Smooth muscle cell (in vitro differentiated cells): ENCODE results near the gene CTNS. TPM values are rescaled to one million over a fixed set of nuclear protein-coding genes. Genes with fewer than 3 reads are reported as not detected.

ENCODE experiments used
- DNase-seq: peaks from one replicate; lab custom pipeline; 2025; ENCODE audit not compliant: unreplicated experiment; lab: John Stamatoyannopoulos, UW
- H2AFZ ChIP-seq: fragments of 200-600 bp; sonication (generic); 2 replicates; pipeline ENCODE4 v1.6.0; 2016; ENCODE audit warnings: antibody characterized with exemption, low read depth, mild to moderate bottlenecking
- H3F3A ChIP-seq: fragments of 200-600 bp; sonication (generic); 2 replicates; pipeline ENCODE4 v1.6.0; 2017; ENCODE audit warnings: antibody characterized with exemption, low read depth
- H3K27ac ChIP-seq: fragments of 200-600 bp; sonication (generic); 2 replicates; pipeline ENCODE4 v1.5.1; 2016; ENCODE audit warnings: low read depth, mild to moderate bottlenecking
- H3K27me3 ChIP-seq: fragments of 200-600 bp; sonication (generic); 2 replicates; pipeline ENCODE4 v1.6.1; 2016; ENCODE audit warnings: low read depth, mild to moderate bottlenecking
- H3K36me3 ChIP-seq: fragments of 200-600 bp; sonication (generic); 2 replicates; pipeline ENCODE4 v1.5.1; 2016; ENCODE audit warnings: low read depth
- H3K4me1 ChIP-seq: fragments of 200-600 bp; sonication (generic); 2 replicates; pipeline ENCODE4 v1.5.1; 2016; ENCODE audit warnings: low read depth
- H3K4me2 ChIP-seq: fragments of 200-600 bp; sonication (generic); 2 replicates; pipeline ENCODE4 v1.6.0; 2016; ENCODE audit warnings: mild to moderate bottlenecking
- H3K4me3 ChIP-seq: fragments of 200-600 bp; sonication (generic); 2 replicates; pipeline ENCODE4 v1.5.1; 2016; ENCODE audit warnings: mild to moderate bottlenecking
- H3K79me2 ChIP-seq: fragments of 200-600 bp; sonication (generic); 2 replicates; pipeline ENCODE4 v1.6.0; 2016; ENCODE audit warnings: low read depth, mild to moderate bottlenecking
- H3K9ac ChIP-seq: fragments of 200-600 bp; sonication (generic); 2 replicates; pipeline ENCODE4 v1.6.0; 2016; ENCODE audit warnings: low read depth
- H3K9me3 ChIP-seq: fragments of 200-600 bp; sonication (generic); replicated peaks from 2 replicates; pipeline ENCODE4 v1.5.1; 2016; ENCODE audit warnings: low read depth
- H4K20me1 ChIP-seq: fragments of 200-600 bp; sonication (generic); 2 replicates; pipeline ENCODE4 v1.6.0; 2016; ENCODE audit warnings: low read depth
- WGBS: methylation state at CpG from one replicate; pipeline ENCODE4 v1.1.7; 2016; ENCODE audit warnings: low lambda C conversion rate; 5-methylcytosine and 5-hydroxymethylcytosine counted together
- polyA plus RNA-seq: library from polyadenylated mRNA; unstranded; fragments of >200 nt; fragmentation: Nextera tagmentation; extraction: Ambion mirVana; gene quantifications from 2 replicates; pipeline ENCODE4 v1.2.1, GENCODE V29; 2016
- total RNA-seq: library from RNA; depleted of rRNA; stranded (reverse); fragments of >200 nt; gene quantifications from 2 replicates; pipeline ENCODE4 v1.2.3, GENCODE V29; 2014
- TF ChIP-seq, protein P1 (sequence below): fragments of 200-600 bp; sonication (generic); IDR thresholded peaks from 2 replicates; pipeline ENCODE4 v1.5.1; 2017; ENCODE audit warnings: borderline replicate concordance, mild to moderate bottlenecking, antibody characterized with exemption; ENCODE audit not compliant: insufficient read depth, poor library complexity, severe bottlenecking

Gene CTNS
- total and polyA plus RNA-seq, 2 experiments from 2014 or later, result 13.7 to 24.9 TPM

DNA sequence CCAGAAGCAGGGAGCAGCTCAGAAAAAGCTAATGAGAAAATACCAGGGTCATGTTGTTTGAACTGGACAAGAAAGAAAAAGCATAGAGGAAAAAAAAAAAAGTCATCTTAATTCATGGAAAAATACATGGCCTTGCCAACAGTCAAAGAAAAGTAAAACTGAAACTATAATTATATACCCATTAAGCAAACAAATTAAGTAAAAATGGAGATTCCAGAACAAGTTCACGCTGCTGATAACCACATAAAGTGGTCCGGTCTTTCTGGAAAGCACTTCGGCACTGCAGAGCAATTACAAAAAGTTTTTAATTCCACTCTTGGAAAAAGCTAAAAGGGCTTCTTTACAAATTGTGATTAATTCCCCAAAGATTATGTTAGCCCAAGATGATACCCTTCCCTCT lies 71.8 kb downstream of the CTNS start:
- WGBS, result 95% methylated on average over 3 of the region's 3 CpGs

DNA sequence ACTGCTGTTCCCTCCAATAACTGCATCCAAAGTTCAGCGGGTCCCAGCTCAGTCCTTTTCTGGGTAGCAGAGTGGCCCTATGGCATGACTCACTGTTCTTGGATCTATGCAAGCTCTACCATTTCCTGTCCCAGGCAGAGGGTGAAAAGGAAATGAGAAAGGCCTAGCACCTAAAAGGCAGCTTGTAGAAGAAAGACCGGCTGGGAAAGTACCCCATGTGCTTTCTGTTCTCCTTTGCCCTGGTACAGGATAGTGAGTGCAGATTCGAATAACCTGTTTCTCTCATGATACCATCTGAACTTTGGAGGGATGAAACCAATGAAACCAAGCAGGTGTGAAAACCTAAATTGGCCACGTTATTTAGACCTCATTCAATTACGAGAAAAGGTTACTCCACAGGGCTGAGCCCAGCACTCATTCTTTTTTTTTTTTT lies 74.4 kb downstream of the CTNS start:
- WGBS, result 78% methylated on average over 5 of the region's 5 CpGs
- H3K4me3 ChIP-seq, result no peak overlapping the region
- no peak overlapping the region for H3K27ac ChIP-seq
- H3K4me1 ChIP-seq, result no peaks in the 10 kb centered on the region
- no peak overlapping the region for H2AFZ ChIP-seq
- H3K4me2 ChIP-seq, result no peak overlapping the region
- TF ChIP-seq, protein P1, sequence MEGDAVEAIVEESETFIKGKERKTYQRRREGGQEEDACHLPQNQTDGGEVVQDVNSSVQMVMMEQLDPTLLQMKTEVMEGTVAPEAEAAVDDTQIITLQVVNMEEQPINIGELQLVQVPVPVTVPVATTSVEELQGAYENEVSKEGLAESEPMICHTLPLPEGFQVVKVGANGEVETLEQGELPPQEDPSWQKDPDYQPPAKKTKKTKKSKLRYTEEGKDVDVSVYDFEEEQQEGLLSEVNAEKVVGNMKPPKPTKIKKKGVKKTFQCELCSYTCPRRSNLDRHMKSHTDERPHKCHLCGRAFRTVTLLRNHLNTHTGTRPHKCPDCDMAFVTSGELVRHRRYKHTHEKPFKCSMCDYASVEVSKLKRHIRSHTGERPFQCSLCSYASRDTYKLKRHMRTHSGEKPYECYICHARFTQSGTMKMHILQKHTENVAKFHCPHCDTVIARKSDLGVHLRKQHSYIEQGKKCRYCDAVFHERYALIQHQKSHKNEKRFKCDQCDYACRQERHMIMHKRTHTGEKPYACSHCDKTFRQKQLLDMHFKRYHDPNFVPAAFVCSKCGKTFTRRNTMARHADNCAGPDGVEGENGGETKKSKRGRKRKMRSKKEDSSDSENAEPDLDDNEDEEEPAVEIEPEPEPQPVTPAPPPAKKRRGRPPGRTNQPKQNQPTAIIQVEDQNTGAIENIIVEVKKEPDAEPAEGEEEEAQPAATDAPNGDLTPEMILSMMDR, result no peak
- no peaks in the 10 kb centered on the region for H3F3A ChIP-seq
- peaks cover 11% of the 10 kb centered on the region for H3K36me3 ChIP-seq
- no peaks in the 10 kb centered on the region for H3K9me3 ChIP-seq
- no peak for DNase-seq
- H3K79me2 ChIP-seq, result no peaks in the 10 kb centered on the region
- no peak overlapping the region for H3K9ac ChIP-seq
- H3K27me3 ChIP-seq, result no peaks in the 10 kb centered on the region
- no peaks in the 10 kb centered on the region for H4K20me1 ChIP-seq

More for the DNA sequence above, 71.8 kb downstream of the CTNS start:
- Histone ChIP-seq H3K9me3 (no peaks in the 10 kb centered on the region), H3K4me2 (no peak overlapping the region), H3K79me2 (no peaks in the 10 kb centered on the region), H3F3A (no peaks in the 10 kb centered on the region), H3K27me3 (no peaks in the 10 kb centered on the region), H3K4me1 (no peaks in the 10 kb centered on the region), H4K20me1 (no peaks in the 10 kb centered on the region), H3K4me3 (no peak overlapping the region), H2AFZ (no peak overlapping the region), H3K27ac (no peak overlapping the region), H3K9ac (no peak overlapping the region), H3K36me3 (no peaks in the 10 kb centered on the region)
- TF ChIP-seq, protein P1, result no peak
- DNase-seq, result no peak

Other genes with a start within 250 kb of the CTNS start
- gene OR1E1, start 238.3 kb upstream of the CTNS start, total RNA-seq, result not detected in 2 replicates
- not detected in 2 replicates for gene OR1E1, start 238.3 kb upstream of the CTNS start, polyA plus RNA-seq
- gene OR3A3, start 225.4 kb upstream of the CTNS start, total RNA-seq, result not detected in 2 replicates
- not detected in 2 replicates for gene OR3A3, start 225.4 kb upstream of the CTNS start, polyA plus RNA-seq
- not detected in 2 replicates for gene OR1E2, start 202.9 kb upstream of the CTNS start, total RNA-seq
- gene OR1E2, start 202.9 kb upstream of the CTNS start, polyA plus RNA-seq, result not detected in 2 replicates
- not detected in 2 replicates for gene SPATA22, start 164.9 kb upstream of the CTNS start, total RNA-seq
- not detected in 2 replicates for gene SPATA22, start 164.9 kb upstream of the CTNS start, polyA plus RNA-seq
- not detected in 2 replicates for gene ASPA, start 160.8 kb upstream of the CTNS start, total RNA-seq
- gene ASPA, start 160.8 kb upstream of the CTNS start, polyA plus RNA-seq, result not detected in 2 replicates
- 2.3 and 6.4 TPM in 2 replicates for gene TRPV3, start 78.9 kb upstream of the CTNS start, total RNA-seq
- 0.53 and 2.7 TPM in 2 replicates for gene TRPV3, start 78.9 kb upstream of the CTNS start, polyA plus RNA-seq
- gene TRPV1, start 27.3 kb upstream of the CTNS start, total RNA-seq, result 0.99 and 2.2 TPM in 2 replicates
- gene TRPV1, start 27.3 kb upstream of the CTNS start, polyA plus RNA-seq, result 0.90 and 2.8 TPM in 2 replicates
- gene SHPK, start 510 bp upstream of the CTNS start, total RNA-seq, result 9.0 and 9.5 TPM in 2 replicates
- 5.3 and 8.2 TPM in 2 replicates for gene SHPK, start 510 bp upstream of the CTNS start, polyA plus RNA-seq
- gene TAX1BP3, start 31.8 kb downstream of the CTNS start, total RNA-seq, result 115 and 127 TPM in 2 replicates
- gene TAX1BP3, start 31.8 kb downstream of the CTNS start, polyA plus RNA-seq, result 248 and 295 TPM in 2 replicates
- gene EMC6, start 32.1 kb downstream of the CTNS start, total RNA-seq, result 59.7 and 64.1 TPM in 2 replicates
- 123 and 143 TPM in 2 replicates for gene EMC6, start 32.1 kb downstream of the CTNS start, polyA plus RNA-seq
- 0.72 TPM in 1 of 2 replicates, not detected in the other for gene P2RX5, start 59.4 kb downstream of the CTNS start, total RNA-seq
- gene P2RX5, start 59.4 kb downstream of the CTNS start, polyA plus RNA-seq, result 0.59 TPM in 1 of 2 replicates, not detected in the other
- 2.6 and 2.7 TPM in 2 replicates for gene HASPIN, start 87.1 kb downstream of the CTNS start, total RNA-seq
- gene HASPIN, start 87.1 kb downstream of the CTNS start, polyA plus RNA-seq, result 1.2 and 2.0 TPM in 2 replicates
- 43.8 and 51.2 TPM in 2 replicates for gene ITGAE, start 164.4 kb downstream of the CTNS start, total RNA-seq
- 61.4 and 66.7 TPM in 2 replicates for gene ITGAE, start 164.4 kb downstream of the CTNS start, polyA plus RNA-seq
- gene NCBP3, start 209.5 kb downstream of the CTNS start, total RNA-seq, result 28.3 and 30.0 TPM in 2 replicates
- 30.7 and 32.4 TPM in 2 replicates for gene NCBP3, start 209.5 kb downstream of the CTNS start, polyA plus RNA-seq